Peyer's patch (tissue), 4 donors: Measurements from ENCODE around the gene AANAT. TPM values are rescaled to one million over a fixed set of nuclear protein-coding genes. Genes with fewer than 3 reads are reported as not detected.

ENCODE experiments used
- DNase-seq, 3 donors: peaks; one replicate each; pipeline ENCODE4 v3.0.0-alpha.2; 2017 to 2019
- H3K27ac ChIP-seq, 4 donors: fragments of 200-600 bp; sonication (generic); one replicate each; pipeline ENCODE4 v1.5.1; 2016 to 2019
- H3K27me3 ChIP-seq, 2 donors: fragments of 200-600 bp; sonication (generic); one replicate each; pipeline ENCODE4 v1.5.1; 2019
- H3K36me3 ChIP-seq, 3 donors: fragments of 200-600 bp; sonication (generic); one replicate each; pipeline ENCODE4 v1.5.1; 2016 to 2019
- H3K4me1 ChIP-seq, 4 donors: fragments of 200-600 bp; sonication (generic); one replicate each; pipeline ENCODE4 v1.5.1; 2016 to 2019
- H3K4me3 ChIP-seq, 4 donors: fragments of 200-600 bp; sonication (generic); 1 replicate in 3 of 4; 2 replicates in 1 of 4; pipeline ENCODE4 v1.5.1; 2016 to 2019; ENCODE audit warnings: mild to moderate bottlenecking in 1 of 4
- H3K9me3 ChIP-seq, 4 donors: fragments of 200-600 bp; sonication (generic); one replicate each; pipeline ENCODE4 v1.5.1; 2016 to 2019; ENCODE audit warnings: mild to moderate bottlenecking in 1 of 4
- CTCF ChIP-seq, 6 experiments: fragments of 450-650 bp in 4 of 6; fragments of 200-600 bp in 2 of 6; sonication (generic) in 1 of 6; IDR thresholded peaks; one replicate each; pipeline ENCODE4 v1.5.1; 2017 to 2019; ENCODE audit warnings: antibody characterized with exemption in 6 of 6, mild to moderate bottlenecking in 3 of 6, moderate library complexity in 1 of 6
- POLR2A ChIP-seq, 2 donors: fragments of 450-650 bp; IDR thresholded peaks; one replicate each; pipeline ENCODE4 v1.5.1; 2017; ENCODE audit warnings: antibody characterized with exemption in 2 of 2, mild to moderate bottlenecking in 2 of 2, moderate library complexity in 2 of 2
- total RNA-seq, 4 donors: library from RNA; depleted of rRNA; stranded (reverse); fragments of >200 nt; gene quantifications; one replicate each; pipeline ENCODE4 v1.1.0, GENCODE V29; 2016

AANAT gene
- total RNA-seq, 4 donors from 2014 or later, result not detected

DNA sequence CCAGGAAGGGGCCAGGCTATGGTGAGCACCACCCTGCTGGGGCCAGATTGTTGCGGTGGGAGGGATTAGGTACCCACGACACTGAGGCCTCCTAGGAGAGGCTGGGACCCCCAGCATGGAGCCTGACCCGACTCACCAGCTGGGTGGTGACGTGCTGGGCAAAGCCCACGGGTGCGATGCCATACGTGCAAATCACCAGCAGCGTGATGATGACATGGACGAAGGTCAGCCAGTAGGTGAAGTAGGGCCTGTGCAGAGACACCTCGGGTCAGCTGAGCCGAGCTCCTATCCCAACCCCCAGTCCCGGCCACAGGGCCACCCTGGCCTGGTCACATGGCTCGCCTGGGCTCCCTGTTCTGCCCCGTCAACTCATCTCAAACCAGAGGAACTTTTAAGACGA is 7.5 kb downstream of the AANAT start:
- DNase-seq, result no peak
- peaks cover 0 to 24% (median 0%) of the 10 kb centered on the region in 3 donors for H3K36me3 ChIP-seq
- TF ChIP-seq POLR2A (IDR thresholded peaks at IDR 0.05), result no peak
- no peak for TF ChIP-seq CTCF (IDR thresholded peaks at IDR 0.05)
- no peaks in the 10 kb centered on the region for H3K9me3 ChIP-seq
- no peak overlapping the region for H3K4me3 ChIP-seq
- no peak overlapping the region for H3K27ac ChIP-seq
- H3K4me1 ChIP-seq, result peaks cover 0 to 5% (median 0%) of the 10 kb centered on the region in 4 donors
- H3K27me3 ChIP-seq, result no peaks in the 10 kb centered on the region

GRCh38 chr17:76475302-76475701 is 7.9 kb downstream of the AANAT start:
- H3K9me3 ChIP-seq, result no peaks in the 10 kb centered on the region
- H3K4me3 ChIP-seq, result no peak overlapping the region
- H3K36me3 ChIP-seq, result peaks cover 0 to 24% (median 0%) of the 10 kb centered on the region in 3 donors
- peaks cover 0 to 5% (median 0%) of the 10 kb centered on the region in 4 donors for H3K4me1 ChIP-seq
- no peaks in the 10 kb centered on the region for H3K27me3 ChIP-seq
- no peak for DNase-seq
- TF ChIP-seq CTCF (IDR thresholded peaks at IDR 0.05) (no peak), POLR2A (IDR thresholded peaks at IDR 0.05) (no peak)
- no peak overlapping the region for H3K27ac ChIP-seq

DNA sequence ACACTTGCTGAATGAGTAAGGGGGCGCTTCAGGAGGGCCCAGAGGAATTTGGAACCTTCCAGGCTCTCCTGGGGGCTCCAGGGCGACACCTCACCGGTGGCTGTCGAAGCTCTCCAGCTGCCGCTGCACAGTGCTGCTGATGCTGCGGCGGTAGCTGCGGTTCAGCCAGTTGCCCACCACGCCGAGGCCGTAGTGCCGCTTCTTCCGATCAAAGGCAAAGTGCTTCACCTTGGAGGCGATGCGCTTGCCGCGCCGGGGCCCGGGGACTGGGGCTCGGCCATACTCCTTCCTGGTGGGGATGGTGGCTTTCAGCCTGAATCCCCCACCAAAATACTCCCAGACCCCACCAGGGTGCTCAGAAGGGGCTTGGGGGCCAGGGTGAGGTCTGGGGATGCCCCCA is 9.3 kb downstream of the AANAT start:
- no peak for TF ChIP-seq CTCF (IDR thresholded peaks at IDR 0.05)
- TF ChIP-seq POLR2A (IDR thresholded peaks at IDR 0.05), result no peak
- Histone ChIP-seq H3K9me3 (no peaks in the 10 kb centered on the region), H3K27ac (no peak overlapping the region), H3K36me3 (peaks cover 0 to 20% (median 0%) of the 10 kb centered on the region in 3 donors), H3K27me3 (no peaks in the 10 kb centered on the region), H3K4me3 (no peak overlapping the region), H3K4me1 (peaks cover 0 to 5% (median 0%) of the 10 kb centered on the region in 4 donors)
- DNase-seq, result no peak

- DNase-seq, result no peak
- H3K27ac ChIP-seq, result no peak overlapping the region
- peaks cover 0 to 16% (median 0%) of the 10 kb centered on the region in 3 donors for H3K36me3 ChIP-seq
- no peaks in the 10 kb centered on the region for H3K27me3 ChIP-seq
- TF ChIP-seq CTCF (IDR thresholded peaks at IDR 0.05) (no peak), POLR2A (IDR thresholded peaks at IDR 0.05) (no peak)
- no peaks in the 10 kb centered on the region for H3K9me3 ChIP-seq
- H3K4me1 ChIP-seq, result peaks cover 0 to 10% (median 0%) of the 10 kb centered on the region in 4 donors
- no peak overlapping the region for H3K4me3 ChIP-seq
Measured at GRCh38 chr17:76477576-76477975, 10.2 kb downstream of the AANAT start.

GRCh38 chr17:76478097-76478496 is 10.7 kb downstream of the AANAT start:
- no peaks in the 10 kb centered on the region for H3K9me3 ChIP-seq
- H3K36me3 ChIP-seq, result peaks cover 0 to 13% (median 0%) of the 10 kb centered on the region in 3 donors
- H3K4me1 ChIP-seq, result peaks cover 0 to 11% (median 2%) of the 10 kb centered on the region in 4 donors
- no peak for DNase-seq
- no peak overlapping the region for H3K4me3 ChIP-seq
- no peaks in the 10 kb centered on the region for H3K27me3 ChIP-seq
- TF ChIP-seq CTCF (IDR thresholded peaks at IDR 0.05), result no peak
- TF ChIP-seq POLR2A (IDR thresholded peaks at IDR 0.05), result no peak
- no peak overlapping the region for H3K27ac ChIP-seq
